ENCODE results near the gene SNRNP40.

- TF ChIP-seq ZNF8 (CRISPR knock-in tag; IDR thresholded peaks at IDR 0.05), result no peak
- TF ChIP-seq PATZ1 (CRISPR knock-in tag; IDR thresholded peaks at IDR 0.05; ENCODE audit: borderline replicate concordance), result no peak
- TF ChIP-seq ZFP30 (CRISPR knock-in tag; IDR thresholded peaks at IDR 0.05), result no peak
- no peak for TF ChIP-seq ZC3H10 (CRISPR knock-in tag; IDR thresholded peaks at IDR 0.05)
- TF ChIP-seq TOX (CRISPR knock-in tag; IDR thresholded peaks at IDR 0.05; ENCODE audit: borderline replicate concordance), result no peak
- TF ChIP-seq OSR1 (CRISPR knock-in tag; IDR thresholded peaks at IDR 0.05), result no peak
- TF ChIP-seq ISL1 (CRISPR knock-in tag; IDR thresholded peaks at IDR 0.05), result no peak
Observed at GRCh38 chr1:31224068-31224467, 72.5 kb downstream of the SNRNP40 start.

All from SK-N-SH treated with all-trans-retinoic acid at 6 μM for 48 hours (cell line).